HepG2 (cell line): ENCODE measurements around the gene ITGB1. TPM values are rescaled to one million over a fixed set of nuclear protein-coding genes. Genes with fewer than 3 reads are reported as not detected.

Experiments
- HNRNPH1 ChIP-seq: fragments of 200-400 bp; formaldehyde crosslinking; optimal IDR thresholded peaks from 2 replicates; pipeline ENCODE3; 2017; ENCODE audit warnings: mild to moderate bottlenecking, low read depth, low read length
- HOMEZ ChIP-seq: IDR thresholded peaks from 2 replicates; pipeline ENCODE4 v1.6.1; 2016; ENCODE audit warnings: low read depth
- IKZF5 ChIP-seq: IDR thresholded peaks from 2 replicates; pipeline ENCODE4 v1.6.1; 2018; ENCODE audit warnings: missing genetic modification reagents, mild to moderate bottlenecking, missing compliant biosample characterization
- KAT7 ChIP-seq: IDR thresholded peaks from 2 replicates; pipeline ENCODE4 v1.6.1; 2018; ENCODE audit warnings: borderline replicate concordance, missing compliant biosample characterization
- KAT8 ChIP-seq: IDR thresholded peaks from 2 replicates; pipeline ENCODE4 v1.6.1; 2016; ENCODE audit warnings: missing genetic modification reagents, missing compliant biosample characterization
- MATR3 ChIP-seq: sonication (generic); formaldehyde crosslinking; IDR thresholded peaks from 2 replicates; pipeline ENCODE4 v1.4.0; 2020; ENCODE audit warnings: missing genetic modification reagents
- MTA3 ChIP-seq: sonication (generic); formaldehyde crosslinking; IDR thresholded peaks from 2 replicates; pipeline ENCODE4 v1.4.0; 2020; ENCODE audit warnings: missing genetic modification reagents
- MXD4 ChIP-seq: IDR thresholded peaks from 2 replicates; pipeline ENCODE4 v1.6.1; 2016; ENCODE audit warnings: mild to moderate bottlenecking, missing biosample characterization, missing genetic modification reagents
- TOE1 ChIP-seq: sonication (generic); formaldehyde crosslinking; IDR thresholded peaks from 2 replicates; pipeline ENCODE4 v1.4.0; 2020; ENCODE audit warnings: mild to moderate bottlenecking, missing genetic modification reagents
- YEATS2 ChIP-seq: sonication (generic); formaldehyde crosslinking; IDR thresholded peaks from 2 replicates; pipeline ENCODE4 v1.4.0; 2020; ENCODE audit warnings: missing genetic modification reagents, borderline replicate concordance
- ZBTB34 ChIP-seq: sonication (generic); formaldehyde crosslinking; IDR thresholded peaks from 2 replicates; pipeline ENCODE4 v1.8.0; 2022; ENCODE audit warnings: mild to moderate bottlenecking, missing genetic modification reagents
- ZHX2 ChIP-seq, 2 experiments: sonication (generic) in 1 of 2; formaldehyde crosslinking in 1 of 2; IDR thresholded peaks; 2 replicates each; pipeline versions ENCODE4 v1.6.1 to v1.9.0; 2014 to 2022; ENCODE audit warnings: antibody characterized with exemption in 1 of 2, borderline replicate concordance in 1 of 2, inconsistent platforms in 1 of 2, low read depth in 1 of 2, missing genetic modification reagents in 1 of 2
- ZNF326 ChIP-seq: sonication (generic); formaldehyde crosslinking; IDR thresholded peaks from 2 replicates; pipeline ENCODE4 v1.4.0; 2020; ENCODE audit warnings: missing genetic modification reagents, borderline replicate concordance
- ZNF430 ChIP-seq: sonication (generic); formaldehyde crosslinking; IDR thresholded peaks from 2 replicates; pipeline ENCODE4 v1.9.0; 2021; ENCODE audit warnings: mild to moderate bottlenecking, missing genetic modification reagents
- ZSCAN5A ChIP-seq: sonication (generic); formaldehyde crosslinking; IDR thresholded peaks from 2 replicates; pipeline ENCODE4 v1.8.0; 2022; ENCODE audit warnings: mild to moderate bottlenecking, missing genetic modification reagents, borderline replicate concordance
- ZSCAN9 ChIP-seq: IDR thresholded peaks from 2 replicates; pipeline ENCODE4 v1.6.1; 2016; ENCODE audit warnings: borderline replicate concordance
- polyA plus RNA-seq, 8 experiments: library from polyadenylated mRNA; depleted of rRNA in 3 of 8; stranded (reverse) in 7 of 8; unstranded in 1 of 8; fragments of >200 nt; fragmentation: Illumina TruSeq in 4 of 8; extraction: Trizol in 4 of 8; gene quantifications; 2 replicates each; pipeline versions ENCODE4 v1.2.1 to v1.2.3, GENCODE V29; 2011 to 2016; ENCODE audit warnings: low read depth in 4 of 8, missing spikeins in 1 of 8, mixed read lengths in 1 of 8; ENCODE audit not compliant: insufficient read depth in 1 of 8
- total RNA-seq, 5 experiments: library from RNA; depleted of rRNA; stranded (reverse); fragments of >200 nt; fragmentation: Illumina TruSeq; extraction: Trizol; gene quantifications; 2 replicates each; pipeline ENCODE4 v1.2.3, GENCODE V29; 2016; ENCODE audit warnings: low read depth in 1 of 5

The ITGB1 gene
- total and polyA plus RNA-seq, 2 of the 13 experiments (the other 11 are each of a cell fraction or from before 2014, with no cell fraction given) = 190 to 204 TPM

GRCh38 chr10:32943854-32944661 is 14.0 kb downstream of the ITGB1 start (continued):
- TF ChIP-seq ZHX2 (IDR thresholded peaks at IDR 0.05; ENCODE audit: low read depth) (peak; percentile 58; the same call in 1 of the 2 replicates), ZHX2 (CRISPR knock-in tag; IDR thresholded peaks at IDR 0.05; ENCODE audit: borderline replicate concordance) (no peak), TOE1 (CRISPR knock-in tag) (0 out of 2 replicates have a peak, but pooled peaks have one; percentile 23), MXD4 (CRISPR knock-in tag) (peak; percentile 69), ZSCAN5A (peak; percentile 44; the same call in 1 of the 2 replicates), HNRNPH1 (no peak), KAT8 (CRISPR knock-in tag) (peak; percentile 48; the same call in 1 of the 2 replicates), KAT7 (peak; percentile 46; the same call in 1 of the 2 replicates), MTA3 (no peak), ZBTB34 (0 out of 2 replicates have a peak, but pooled peaks have one; percentile 58), ZNF430 (CRISPR knock-in tag) (0 out of 2 replicates have a peak, but pooled peaks have one; percentile 62), HOMEZ (peak; percentile 86; the same call in 1 of the 2 replicates), IKZF5 (CRISPR knock-in tag) (peak; percentile 83), ZSCAN9 (peak; percentile 89), YEATS2 (CRISPR knock-in tag) (peak; percentile 74; the same call in 1 of the 2 replicates), MATR3 (no peak), ZNF326 (no peak)
